Astrocyte (in vitro differentiated cells and primary cell): Measurements from ENCODE around the gene PMF1. TPM values are rescaled to one million over a fixed set of nuclear protein-coding genes. Genes with fewer than 3 reads are reported as not detected.
A peak's percentile ranks its signal among the peaks of the same experiment; 100 is the strongest.

ENCODE experiments used
- DNase-seq: peaks from one replicate; pipeline ENCODE4 v3.0.0-alpha.2; 2010; ENCODE audit warnings: low read depth
- FAIRE-seq: peaks from 2 replicates; lab custom pipeline; 2011; peaks lifted over from hg19 to GRCh38; lab: Jason Lieb, UNC
- H2AFZ ChIP-seq: 2 replicates; pipeline ENCODE4 v1.6.0; 2012; ENCODE audit warnings: low read depth, low read length, inconsistent platforms
- H3K27ac ChIP-seq: 2 replicates; pipeline ENCODE4 v1.5.1; 2011; ENCODE audit warnings: low read depth, low read length, inconsistent platforms
- H3K27me3 ChIP-seq: 2 replicates; pipeline ENCODE4 v1.6.0; 2011; ENCODE audit warnings: low read length, inconsistent platforms; ENCODE audit not compliant: insufficient read depth
- H3K36me3 ChIP-seq: 2 replicates; pipeline ENCODE4 v1.5.1; 2011; ENCODE audit warnings: low read length, inconsistent platforms; ENCODE audit not compliant: insufficient read depth
- H3K4me1 ChIP-seq: 2 replicates; pipeline ENCODE4 v1.5.1; 2011; ENCODE audit warnings: low read length, inconsistent platforms; ENCODE audit not compliant: insufficient read depth
- H3K4me2 ChIP-seq: 2 replicates; pipeline ENCODE4 v1.6.0; 2012; ENCODE audit warnings: low read length, inconsistent platforms
- H3K4me3 ChIP-seq: 2 replicates; pipeline ENCODE4 v1.5.1; 2011; ENCODE audit warnings: low read depth, mild to moderate bottlenecking, low read length, inconsistent platforms; ENCODE audit not compliant: insufficient read depth
- H3K79me2 ChIP-seq: 2 replicates; pipeline ENCODE4 v1.6.0; 2012; ENCODE audit warnings: mild to moderate bottlenecking, low read length, inconsistent platforms; ENCODE audit not compliant: insufficient read depth
- H3K9ac ChIP-seq: 2 replicates; pipeline ENCODE4 v1.6.0; 2012; ENCODE audit warnings: mild to moderate bottlenecking, low read length, inconsistent platforms
- H3K9me3 ChIP-seq: 2 replicates; pipeline ENCODE4 v1.5.1; 2012; ENCODE audit warnings: low read depth, mild to moderate bottlenecking, low read length, inconsistent platforms; ENCODE audit not compliant: insufficient read depth
- H4K20me1 ChIP-seq: 2 replicates; pipeline ENCODE4 v1.6.0; 2012; ENCODE audit warnings: low read length, inconsistent platforms; ENCODE audit not compliant: insufficient read depth
- H3K27ac Mint-ChIP-seq: one replicate; pipeline ENCODE4 v1.8.0; 2021; ENCODE audit warnings: mild to moderate bottlenecking, mixed read lengths; ENCODE audit not compliant: unreplicated experiment
- H3K27me3 Mint-ChIP-seq: one replicate; pipeline ENCODE4 v1.8.0; 2021; ENCODE audit warnings: low read depth, mixed read lengths; ENCODE audit not compliant: unreplicated experiment
- H3K36me3 Mint-ChIP-seq: one replicate; pipeline ENCODE4 v1.8.0; 2021; ENCODE audit warnings: low read depth, mixed read lengths; ENCODE audit not compliant: unreplicated experiment
- H3K4me1 Mint-ChIP-seq: one replicate; pipeline ENCODE4 v1.8.0; 2021; ENCODE audit warnings: low read depth, mixed read lengths; ENCODE audit not compliant: unreplicated experiment
- H3K4me3 Mint-ChIP-seq: one replicate; pipeline ENCODE4 v1.8.0; 2021; ENCODE audit warnings: mild to moderate bottlenecking, moderate library complexity, mixed read lengths; ENCODE audit not compliant: unreplicated experiment
- H3K9me3 Mint-ChIP-seq: one replicate; pipeline ENCODE4 v1.8.0; 2021; ENCODE audit warnings: mild to moderate bottlenecking, mixed read lengths; ENCODE audit not compliant: unreplicated experiment
- CTCF ChIP-seq: IDR thresholded peaks from 2 replicates; pipeline ENCODE4 v1.5.1; 2011; ENCODE audit warnings: low read depth, mild to moderate bottlenecking, inconsistent platforms, low read length, moderate library complexity; ENCODE audit not compliant: insufficient read depth
- EZH2 ChIP-seq: IDR thresholded peaks from 2 replicates; pipeline ENCODE4 v1.6.1; 2012; ENCODE audit warnings: mild to moderate bottlenecking, low read length, inconsistent platforms; ENCODE audit not compliant: insufficient read depth
- total RNA-seq: library from RNA; stranded (reverse); gene quantifications from 2 replicates; pipeline ENCODE4 v1.2.1, GENCODE V29; 2021

The PMF1 gene
- total RNA-seq, 1 donor from 2014 or later = 29.9 TPM

GRCh38 chr1:156193208-156193487, 19.7 kb upstream of the PMF1 start:
- H2AFZ ChIP-seq = peak overlapping the region; percentile 86
- no peaks in the 10 kb centered on the region for H3K36me3 ChIP-seq
- Mint-ChIP-seq H3K27ac (peak overlapping the region; percentile 95), H3K4me3 (peak overlapping the region; percentile 98), H3K9me3 (peaks cover 2% of the 10 kb centered on the region), H3K27me3 (no peaks in the 10 kb centered on the region), H3K36me3 (peaks cover 11% of the 10 kb centered on the region), H3K4me1 (peaks cover 5% of the 10 kb centered on the region)
- peak overlapping the region; percentile 94 for H3K4me2 ChIP-seq
- no peak for FAIRE-seq
- H3K9ac ChIP-seq = peak overlapping the region; percentile 91
- H3K9me3 ChIP-seq = peaks cover 4% of the 10 kb centered on the region
- peak overlapping the region; percentile 78 for H3K27ac ChIP-seq
- peaks cover 10% of the 10 kb centered on the region for H3K4me1 ChIP-seq
- DNase-seq = no peak
- peaks cover 40% of the 10 kb centered on the region for H3K79me2 ChIP-seq
- peak overlapping the region; percentile 95 for H3K4me3 ChIP-seq
- TF ChIP-seq CTCF (no peak), EZH2 (no peak)
- H3K27me3 ChIP-seq = no peaks in the 10 kb centered on the region
- peaks cover 36% of the 10 kb centered on the region for H4K20me1 ChIP-seq

GRCh38 chr1:156193488-156194299, 19.1 kb upstream of the PMF1 start, which contains the start of gene SLC25A44:
TSS of gene SLC25A44 (plus strand) at chr1:156194104. CDS start at chr1:156199848, 5,744 bp downstream.
- no peaks in the 10 kb centered on the region for H3K27me3 ChIP-seq
- peaks cover 11% of the 10 kb centered on the region for H3K36me3 Mint-ChIP-seq
- H3K27ac Mint-ChIP-seq = peak within 1 kb of the TSS; percentile 95
- peak; percentile 96 for DNase-seq
- FAIRE-seq = no peak
- peaks cover 10% of the 10 kb centered on the region for H3K4me1 ChIP-seq
- H3K4me3 Mint-ChIP-seq = peak within 1 kb of the TSS; percentile 98
- H3K27me3 Mint-ChIP-seq = no peaks in the 10 kb centered on the region
- H3K79me2 ChIP-seq = peaks cover 45% of the 10 kb centered on the region
- TF ChIP-seq EZH2 = no peak
- TF ChIP-seq CTCF = peak; percentile 41
- peak within 1 kb of the TSS; percentile 94 for H3K4me2 ChIP-seq
- peaks cover 1% of the 10 kb centered on the region for H3K9me3 Mint-ChIP-seq
- H2AFZ ChIP-seq = peak within 1 kb of the TSS; percentile 86
- peak within 1 kb of the TSS; percentile 91 for H3K9ac ChIP-seq
- peak within 1 kb of the TSS; percentile 95 for H3K4me3 ChIP-seq
- peak within 1 kb of the TSS; percentile 78 for H3K27ac ChIP-seq
- peaks cover 6% of the 10 kb centered on the region for H3K4me1 Mint-ChIP-seq
- H3K9me3 ChIP-seq = peaks cover 4% of the 10 kb centered on the region
- H4K20me1 ChIP-seq = peaks cover 42% of the 10 kb centered on the region
- H3K36me3 ChIP-seq = no peaks in the 10 kb centered on the region

GRCh38 chr1:156194300-156194652, 18.5 kb upstream of the PMF1 start:
- Mint-ChIP-seq H3K36me3 (peaks cover 15% of the 10 kb centered on the region), H3K27ac (peak overlapping the region; percentile 95), H3K9me3 (no peaks in the 10 kb centered on the region), H3K27me3 (no peaks in the 10 kb centered on the region), H3K4me3 (peak overlapping the region; percentile 98), H3K4me1 (peaks cover 10% of the 10 kb centered on the region)
- peak overlapping the region; percentile 91 for H3K9ac ChIP-seq
- H3K4me3 ChIP-seq = peak overlapping the region; percentile 95
- peak overlapping the region; percentile 80 for H2AFZ ChIP-seq
- H3K9me3 ChIP-seq = no peaks in the 10 kb centered on the region
- TF ChIP-seq CTCF (no peak), EZH2 (no peak)
- peak overlapping the region; percentile 71 for H3K27ac ChIP-seq
- H3K4me2 ChIP-seq = peak overlapping the region; percentile 94
- no peaks in the 10 kb centered on the region for H3K27me3 ChIP-seq
- H3K79me2 ChIP-seq = peaks cover 51% of the 10 kb centered on the region
- H3K4me1 ChIP-seq = peaks cover 10% of the 10 kb centered on the region
- peaks cover 48% of the 10 kb centered on the region for H4K20me1 ChIP-seq
- FAIRE-seq = no peak
- no peak for DNase-seq
- no peaks in the 10 kb centered on the region for H3K36me3 ChIP-seq
